ENCODE results near the gene NRROS.
"Not testable (repeated sequence)": the region's sequence is repeated elsewhere in the genome, so short reads cannot be mapped to it uniquely, and the experiment has no call there.

NRROS gene

GRCh38 chr3:196625331-196625730 lies 14.2 kb upstream of the NRROS start:
- no peak for DNase-seq

DNA sequence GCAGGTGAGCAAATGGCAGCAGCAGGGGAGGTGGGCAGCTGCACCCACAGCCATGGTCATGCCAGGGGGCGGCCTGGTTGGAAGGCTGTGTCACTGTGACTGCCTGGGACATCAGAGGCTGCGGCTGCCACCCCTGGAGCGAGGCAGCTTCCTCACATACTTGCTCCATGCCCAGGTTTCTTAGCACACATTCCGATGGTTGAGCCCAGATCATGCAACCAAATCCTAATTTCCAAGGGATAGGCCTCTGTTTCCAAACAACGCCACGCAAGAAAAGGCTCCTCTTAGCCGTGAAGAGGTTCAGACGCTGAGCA lies 11.6 kb upstream of the NRROS start:
- no peak for DNase-seq

- no peak for DNase-seq
These were observed 10.3 kb upstream of the NRROS start for GRCh38 chr3:196629228-196629627.

GRCh38 chr3:196631682-196632045 lies 7.8 kb upstream of the NRROS start:
- no peak for DNase-seq

DNA sequence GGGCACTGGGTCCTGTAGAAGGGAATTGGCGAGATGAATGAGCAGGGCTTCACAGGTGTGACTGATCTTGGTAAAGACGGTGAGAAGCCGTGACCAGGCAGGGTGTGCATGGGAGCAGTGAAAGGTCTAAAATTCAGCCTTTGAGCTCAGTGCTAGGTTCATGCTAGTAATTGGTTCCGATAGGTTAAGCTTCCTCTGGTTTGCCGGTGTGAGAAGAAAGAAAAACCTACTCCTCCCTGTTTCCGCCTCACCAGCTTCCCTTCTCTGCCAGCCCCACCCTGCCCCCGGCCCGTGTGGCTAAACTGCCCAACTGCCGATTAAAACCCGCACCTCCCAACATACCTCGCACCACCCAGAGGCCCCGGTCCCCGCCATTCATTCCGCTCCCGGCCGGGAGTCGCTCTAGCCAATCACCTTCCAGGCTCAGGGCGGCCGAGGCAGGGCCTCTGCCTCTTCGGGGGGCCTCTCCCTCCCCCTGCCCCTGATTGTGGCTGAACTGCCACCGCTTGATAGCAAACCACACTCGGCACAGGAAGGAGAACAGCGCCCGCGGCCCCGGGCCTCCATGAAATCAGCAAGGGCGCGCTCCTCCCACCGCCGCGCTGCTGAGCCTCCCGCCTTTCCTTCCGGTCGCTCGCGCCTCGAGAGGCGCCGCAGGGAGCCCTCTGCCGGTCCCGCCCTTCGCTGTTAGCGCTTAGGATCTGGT lies 7.3 kb upstream of the NRROS start:
- peak; percentile 72 for DNase-seq

GRCh38 chr3:196633555-196634151 lies 5.8 kb upstream of the NRROS start:
- no peak for DNase-seq

- no peak for DNase-seq
These were observed 5.3 kb upstream of the NRROS start for GRCh38 chr3:196634224-196634623.

- DNase-seq, result no peak
These were observed 4.7 kb upstream of the NRROS start for GRCh38 chr3:196634829-196635228.

GRCh38 chr3:196636369-196637349 lies 2.8 kb upstream of the NRROS start:
- DNase-seq, result peak; percentile 9

DNA sequence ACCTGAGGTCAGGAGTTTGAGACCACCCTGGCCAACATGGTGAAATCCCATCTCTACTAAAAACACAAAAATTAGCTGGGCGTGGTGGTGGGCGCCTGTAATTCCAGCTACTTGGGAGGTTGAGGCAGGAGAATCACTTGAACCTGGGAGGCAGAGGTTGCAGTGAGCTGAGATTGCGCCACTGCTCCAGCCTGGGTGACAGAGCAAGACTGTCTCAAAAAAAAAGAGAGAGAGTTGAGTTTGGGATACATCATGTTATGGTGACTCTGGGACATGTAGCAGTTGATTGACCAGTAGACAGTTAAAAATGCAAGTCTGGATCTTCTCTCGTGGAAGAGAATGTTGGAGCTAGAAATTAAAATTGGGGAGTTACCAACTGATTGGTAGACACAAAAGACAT lies 1.6 kb upstream of the NRROS start:
- not testable (repeated sequence) for DNase-seq

- no peak for DNase-seq
These were observed 522 bp upstream of the NRROS start for GRCh38 chr3:196638861-196639482.

- no peak for DNase-seq
These were observed 964 bp downstream of the NRROS start for GRCh38 chr3:196640297-196641018.

- no peak for DNase-seq
These were observed 2.0 kb downstream of the NRROS start for GRCh38 chr3:196641333-196642054.

GRCh38 chr3:196642434-196642833 lies 2.9 kb downstream of the NRROS start:
- no peak for DNase-seq

DNA sequence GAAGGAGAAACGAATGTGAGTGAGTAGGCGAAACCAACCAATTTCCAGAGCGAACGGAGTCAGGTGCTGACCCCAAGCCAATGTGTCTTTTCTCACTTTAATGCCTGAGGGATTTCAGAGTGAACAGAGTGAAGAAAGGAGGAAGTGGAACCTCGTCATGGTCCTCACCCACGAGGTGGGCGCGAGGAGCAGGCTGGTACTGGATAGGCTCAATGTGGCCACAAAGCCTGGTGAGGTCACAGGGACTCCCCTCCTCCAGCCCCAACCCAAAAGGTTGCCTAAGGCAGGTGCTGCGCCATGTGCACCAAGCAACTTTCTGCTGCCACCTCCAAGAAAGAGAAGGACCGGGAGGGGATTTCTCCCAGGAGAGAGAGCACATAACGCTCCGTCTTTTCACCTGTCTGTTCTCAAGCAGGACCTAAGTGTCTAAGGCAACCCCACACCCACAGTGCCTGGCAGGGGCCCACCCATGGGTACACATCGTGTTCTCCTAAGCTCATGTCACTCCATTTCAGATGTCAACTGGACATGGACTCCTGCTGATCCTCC lies 3.8 kb downstream of the NRROS start:
- DNase-seq, result no peak

DNA sequence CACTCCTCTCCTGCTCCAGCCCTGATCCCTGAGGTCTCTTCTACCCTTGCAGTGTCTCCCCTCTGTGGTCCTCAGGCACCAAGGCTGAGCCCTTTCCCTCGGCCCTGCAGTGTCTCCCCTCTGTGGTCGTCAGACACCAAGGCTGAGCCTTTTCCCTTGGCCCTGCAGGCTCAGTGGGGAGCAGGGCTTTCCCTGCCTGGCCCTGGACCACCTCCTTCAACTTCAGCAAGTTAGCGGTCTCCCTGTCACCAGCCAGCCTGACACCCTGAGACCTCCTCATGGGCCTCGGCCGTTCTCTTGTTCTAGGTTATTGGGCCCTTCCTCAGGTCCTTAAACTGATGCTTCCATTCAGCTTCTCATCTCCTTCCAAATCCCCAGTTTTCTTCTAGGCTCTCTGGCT lies 4.3 kb downstream of the NRROS start:
- no peak for DNase-seq

DNA sequence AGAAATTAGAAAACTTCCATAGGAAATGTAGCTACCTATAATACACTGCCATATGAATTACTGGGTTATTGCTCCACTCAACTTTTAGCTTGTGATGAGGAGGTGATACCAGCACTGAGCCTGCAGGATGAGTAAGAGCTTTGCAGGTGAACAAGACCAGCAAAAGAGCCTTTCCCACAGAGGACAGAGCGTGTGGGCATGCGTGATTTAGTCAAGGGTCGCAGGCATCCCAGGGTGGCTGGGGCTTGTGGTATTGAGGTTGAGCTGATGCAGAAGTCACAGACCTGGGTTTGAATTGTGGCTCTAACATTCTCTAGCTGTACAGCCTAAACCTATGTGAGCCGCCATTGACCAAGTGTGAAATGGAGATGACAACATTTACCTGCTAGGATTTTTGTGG lies 5.6 kb downstream of the NRROS start:
- DNase-seq, result no peak

DNA sequence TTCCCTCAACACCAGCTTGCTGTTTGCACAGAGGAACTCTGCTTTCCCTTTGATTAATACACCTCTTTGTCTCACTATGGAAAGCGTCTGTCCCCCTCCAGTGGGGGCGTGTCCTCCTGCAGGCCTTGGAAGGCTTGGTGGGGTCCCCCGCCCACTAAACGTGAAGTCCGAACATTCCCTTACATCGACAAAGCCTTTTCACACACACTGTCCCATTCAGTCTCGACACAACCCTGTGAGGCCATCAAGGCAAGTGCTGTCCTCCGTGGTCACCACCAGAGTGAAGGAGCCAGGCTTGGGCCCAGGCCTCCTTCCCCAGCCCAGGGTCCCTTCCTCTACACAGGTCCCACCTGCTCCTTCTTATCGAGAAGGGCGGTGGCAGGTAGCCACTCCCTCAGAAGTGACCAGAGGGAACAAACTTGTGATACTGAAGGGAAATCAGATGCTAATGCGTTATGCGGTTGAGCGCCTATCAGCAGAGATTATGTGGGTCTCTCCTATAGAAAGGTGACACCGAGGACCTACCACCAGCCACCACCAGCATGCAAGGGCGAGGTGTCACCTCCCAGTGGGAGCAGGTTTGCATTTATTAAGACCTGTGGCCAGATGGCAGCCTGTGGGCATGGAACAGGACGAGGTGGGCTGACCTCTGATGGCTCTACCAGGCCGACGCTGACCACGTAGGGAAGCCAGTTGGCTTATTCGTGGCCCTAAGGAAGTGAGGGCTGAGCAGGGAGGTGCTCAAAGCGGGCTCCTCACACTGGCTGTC lies 6.6 kb downstream of the NRROS start:
- DNase-seq, result no peak

GRCh38 chr3:196646666-196647216 lies 7.2 kb downstream of the NRROS start:
- DNase-seq, result no peak

DNA sequence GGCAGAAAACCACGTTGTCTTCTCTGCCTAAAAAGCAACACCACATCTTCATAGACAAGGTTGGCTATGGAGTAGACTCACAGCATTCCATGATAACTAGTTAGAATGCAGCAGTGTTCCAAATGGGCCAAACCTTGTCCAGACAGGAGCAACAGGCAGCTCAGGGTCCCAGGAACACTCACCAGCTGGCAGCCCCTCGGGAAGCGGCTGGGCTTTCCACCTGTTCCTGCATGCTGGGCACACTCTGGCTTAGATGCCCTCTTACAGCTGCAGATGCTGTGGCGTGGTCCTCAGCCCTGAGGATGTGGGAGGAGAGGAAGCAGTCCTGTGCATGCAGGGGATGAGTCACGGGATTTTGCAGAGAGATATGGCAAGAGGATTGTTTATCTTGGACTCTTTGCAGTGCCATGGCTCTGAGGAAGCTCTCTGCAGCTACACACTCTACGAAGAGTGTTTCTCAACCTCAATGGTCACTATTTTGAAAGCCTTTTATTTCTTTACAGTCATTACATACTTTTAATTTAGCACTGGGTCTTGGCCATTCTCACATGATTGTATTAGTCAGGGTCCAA lies 11.3 kb downstream of the NRROS start:
- peak; percentile 93 for DNase-seq
